Measurements from ENCODE around the gene HOXB7.
A peak's percentile ranks its signal among the peaks of the same experiment; 100 is the strongest.

HOXB7 gene

DNA sequence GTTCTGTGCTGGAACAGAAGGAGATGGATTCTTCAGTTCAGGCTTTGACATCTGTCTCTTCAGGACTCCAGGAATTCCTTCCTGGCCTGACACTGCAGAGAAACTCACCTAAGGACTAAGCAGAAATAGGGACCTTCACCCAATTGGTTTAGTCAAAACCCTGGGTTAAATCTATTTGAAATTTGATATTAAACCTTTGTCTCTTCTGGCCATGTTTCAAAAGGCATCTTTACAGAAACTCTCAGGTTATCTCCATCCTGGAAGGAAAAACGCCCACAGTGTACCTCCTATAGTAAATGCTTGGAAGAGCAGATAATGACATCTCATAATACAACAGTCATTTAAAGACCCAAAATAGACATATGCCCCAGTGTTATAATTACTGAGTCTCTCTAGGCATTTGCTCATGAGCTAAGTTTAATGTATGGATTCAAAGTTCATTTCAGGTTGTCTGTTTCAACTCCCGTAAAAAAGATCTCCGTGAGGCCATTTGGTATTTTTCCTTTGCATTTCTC lies 27.1 kb downstream of the HOXB7 start:
- peaks cover 34% of the 10 kb centered on the region for H3K36me3 Mint-ChIP-seq (ENCODE audit: low read depth)
- H3K4me3 Mint-ChIP-seq = peak overlapping the region; percentile 84 to 98 (median 91)
- no peaks in the 10 kb centered on the region for H3K9me3 Mint-ChIP-seq
- peak overlapping the region in 1 of 3 experiments; percentile 91 for H3K27ac Mint-ChIP-seq
- H3K27me3 Mint-ChIP-seq (ENCODE audit: low read depth) = peaks cover 88% of the 10 kb centered on the region
- H3K4me1 Mint-ChIP-seq = peaks cover 93% of the 10 kb centered on the region
- TF ChIP-seq, protein P1, sequence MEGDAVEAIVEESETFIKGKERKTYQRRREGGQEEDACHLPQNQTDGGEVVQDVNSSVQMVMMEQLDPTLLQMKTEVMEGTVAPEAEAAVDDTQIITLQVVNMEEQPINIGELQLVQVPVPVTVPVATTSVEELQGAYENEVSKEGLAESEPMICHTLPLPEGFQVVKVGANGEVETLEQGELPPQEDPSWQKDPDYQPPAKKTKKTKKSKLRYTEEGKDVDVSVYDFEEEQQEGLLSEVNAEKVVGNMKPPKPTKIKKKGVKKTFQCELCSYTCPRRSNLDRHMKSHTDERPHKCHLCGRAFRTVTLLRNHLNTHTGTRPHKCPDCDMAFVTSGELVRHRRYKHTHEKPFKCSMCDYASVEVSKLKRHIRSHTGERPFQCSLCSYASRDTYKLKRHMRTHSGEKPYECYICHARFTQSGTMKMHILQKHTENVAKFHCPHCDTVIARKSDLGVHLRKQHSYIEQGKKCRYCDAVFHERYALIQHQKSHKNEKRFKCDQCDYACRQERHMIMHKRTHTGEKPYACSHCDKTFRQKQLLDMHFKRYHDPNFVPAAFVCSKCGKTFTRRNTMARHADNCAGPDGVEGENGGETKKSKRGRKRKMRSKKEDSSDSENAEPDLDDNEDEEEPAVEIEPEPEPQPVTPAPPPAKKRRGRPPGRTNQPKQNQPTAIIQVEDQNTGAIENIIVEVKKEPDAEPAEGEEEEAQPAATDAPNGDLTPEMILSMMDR (IDR thresholded peaks at IDR 0.05; ENCODE audit: unreplicated experiment in 3 of 3) = no peak

DNA sequence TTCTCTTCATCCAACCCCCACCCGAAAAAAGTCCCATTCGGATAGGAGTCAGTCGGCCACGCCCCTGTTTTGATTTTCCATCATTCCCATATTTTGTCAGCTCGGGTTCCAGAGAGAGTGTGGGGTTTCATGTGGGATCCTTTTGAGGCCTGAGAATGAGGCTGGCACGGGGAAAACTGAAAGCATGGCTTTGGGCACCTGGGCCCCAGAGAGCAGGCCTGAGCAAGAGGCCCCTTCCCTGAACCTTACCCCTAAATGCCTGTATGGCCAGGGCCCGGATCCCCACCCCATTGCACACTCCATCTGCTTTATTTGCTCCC lies 28.1 kb downstream of the HOXB7 start:
- Mint-ChIP-seq H3K36me3 (ENCODE audit: low read depth) (peaks cover 28% of the 10 kb centered on the region), H3K4me1 (peaks cover 90% of the 10 kb centered on the region)
- TF ChIP-seq, protein P1 (IDR thresholded peaks at IDR 0.05; ENCODE audit: unreplicated experiment in 3 of 3) = no peak

DNA sequence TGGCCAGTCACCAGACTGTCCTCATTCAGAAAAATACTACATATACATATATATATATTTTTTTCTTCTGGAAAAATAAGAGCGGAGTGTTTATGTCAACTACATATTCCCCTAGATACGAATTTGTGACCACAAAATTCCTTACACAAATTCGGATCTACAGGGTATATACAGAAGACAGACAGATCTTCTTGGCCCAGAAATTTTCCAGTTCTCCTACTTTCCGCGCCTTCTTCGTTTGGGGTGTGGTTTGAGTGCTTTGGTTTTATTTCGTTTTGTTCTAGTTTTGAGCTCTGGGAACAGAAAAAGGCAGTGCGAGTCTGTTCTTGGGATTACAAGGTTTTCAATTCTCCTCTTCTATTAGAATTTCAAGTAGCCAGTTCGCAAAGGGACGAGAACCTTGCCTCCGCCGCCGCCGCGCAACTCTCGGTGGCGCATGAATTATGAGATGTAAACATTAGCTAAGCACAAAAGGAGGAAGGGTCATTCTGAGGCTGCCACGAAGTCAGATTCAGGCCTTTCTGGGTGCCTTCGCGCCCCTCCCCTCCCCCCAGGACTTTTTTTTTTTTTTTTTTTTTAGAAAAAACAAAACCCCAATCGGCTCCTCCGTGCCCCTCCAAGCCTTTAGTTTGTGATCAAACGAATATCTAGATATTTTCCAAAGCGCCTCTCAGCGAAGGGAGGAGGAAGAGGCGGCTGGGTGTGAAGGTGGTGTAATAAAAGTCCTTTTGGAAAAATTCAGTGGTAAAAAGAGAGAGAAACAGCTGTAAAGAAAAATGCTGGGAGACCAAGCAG lies 30.9 kb downstream of the HOXB7 start:
- peak overlapping the region; percentile 84 to 98 (median 91) for H3K4me3 Mint-ChIP-seq
- H3K4me1 Mint-ChIP-seq = peaks cover 83% of the 10 kb centered on the region
- TF ChIP-seq, protein P1 (IDR thresholded peaks at IDR 0.05; ENCODE audit: unreplicated experiment in 3 of 3) = no peak
- peaks cover 69% of the 10 kb centered on the region for H3K27me3 Mint-ChIP-seq (ENCODE audit: low read depth)
- H3K27ac Mint-ChIP-seq = peak overlapping the region in 1 of 3 experiments; percentile 98
- H3K9me3 Mint-ChIP-seq = no peaks in the 10 kb centered on the region
- peaks cover 23% of the 10 kb centered on the region for H3K36me3 Mint-ChIP-seq (ENCODE audit: low read depth)

More for the DNA sequence above, 28.1 kb downstream of the HOXB7 start:
- peak overlapping the region; percentile 84 to 98 (median 91) for H3K4me3 Mint-ChIP-seq
- peak overlapping the region in 1 of 3 experiments; percentile 91 for H3K27ac Mint-ChIP-seq
- peaks cover 86% of the 10 kb centered on the region for H3K27me3 Mint-ChIP-seq (ENCODE audit: low read depth)
- H3K9me3 Mint-ChIP-seq = no peaks in the 10 kb centered on the region

DNA sequence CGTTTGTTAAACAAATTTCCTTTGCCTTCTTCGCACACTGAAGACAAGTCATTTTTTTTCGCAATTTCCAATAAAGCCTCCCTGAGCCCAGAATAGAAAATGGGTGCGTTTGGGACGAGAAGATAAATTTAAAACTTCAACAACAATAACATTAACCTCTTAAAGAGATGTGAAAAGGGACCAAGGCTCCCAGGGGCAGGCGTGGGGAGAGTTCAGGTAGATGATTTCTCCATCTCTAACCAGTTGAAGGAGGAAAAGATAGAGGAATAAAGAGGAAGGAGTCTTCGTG lies 31.4 kb downstream of the HOXB7 start:
- H3K4me1 Mint-ChIP-seq = peaks cover 83% of the 10 kb centered on the region
- peaks cover 69% of the 10 kb centered on the region for H3K27me3 Mint-ChIP-seq (ENCODE audit: low read depth)
- peak overlapping the region in 1 of 3 experiments; percentile 98 for H3K27ac Mint-ChIP-seq
- TF ChIP-seq, protein P1 (IDR thresholded peaks at IDR 0.05; ENCODE audit: unreplicated experiment in 3 of 3) = no peak
- H3K4me3 Mint-ChIP-seq = peak overlapping the region; percentile 84 to 98 (median 91)
- peaks cover 24% of the 10 kb centered on the region for H3K36me3 Mint-ChIP-seq (ENCODE audit: low read depth)
- H3K9me3 Mint-ChIP-seq = no peaks in the 10 kb centered on the region

DNA sequence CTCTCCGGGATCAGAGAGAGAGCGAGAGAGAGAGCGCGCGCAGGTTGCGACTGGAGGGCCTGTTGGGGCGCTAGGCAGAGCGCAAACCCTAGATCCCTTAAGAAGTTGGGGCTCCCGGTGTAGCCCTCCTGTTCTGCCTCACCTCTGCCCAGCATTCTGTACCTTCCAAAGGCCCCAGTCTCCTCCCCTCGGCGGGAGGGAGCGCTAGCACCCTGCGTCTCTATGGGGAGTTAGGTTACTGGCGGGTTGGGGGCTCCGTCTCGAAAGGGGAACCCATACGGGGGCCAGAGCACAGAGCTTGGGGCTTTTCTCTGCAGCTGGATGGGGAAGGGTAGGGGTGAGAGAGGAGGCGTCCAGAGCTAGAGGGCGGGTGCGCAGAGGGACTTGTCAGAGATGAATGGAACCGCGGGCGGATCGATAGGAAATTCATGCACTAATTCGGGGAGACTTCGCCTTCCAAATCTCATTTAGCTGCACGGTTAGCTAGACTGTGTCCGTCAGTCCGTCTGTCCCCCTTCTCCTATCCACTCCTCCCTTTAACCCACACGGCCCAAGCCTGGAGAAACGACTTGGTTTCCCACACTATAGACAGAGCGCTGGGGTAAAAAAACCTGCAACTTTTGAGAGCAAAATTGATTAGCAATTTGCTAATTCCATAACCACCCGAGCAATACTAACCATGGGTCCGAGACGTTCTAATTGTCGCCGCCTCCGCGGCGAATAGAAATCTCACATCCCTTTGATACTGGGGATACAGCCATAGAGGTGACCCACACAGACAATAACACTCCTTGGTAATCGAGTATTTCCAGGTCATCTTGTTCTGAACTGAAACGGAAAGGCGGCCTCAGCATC lies 32.0 kb downstream of the HOXB7 start:
- peaks cover 83% of the 10 kb centered on the region for H3K4me1 Mint-ChIP-seq
- TF ChIP-seq, protein P1 (IDR thresholded peaks at IDR 0.05; ENCODE audit: unreplicated experiment in 3 of 3) = no peak
- peak overlapping the region in 1 of 3 experiments; percentile 98 for H3K27ac Mint-ChIP-seq
- H3K36me3 Mint-ChIP-seq (ENCODE audit: low read depth) = peaks cover 28% of the 10 kb centered on the region
- H3K4me3 Mint-ChIP-seq = peak overlapping the region; percentile 84 to 98 (median 91)
- H3K9me3 Mint-ChIP-seq = no peaks in the 10 kb centered on the region
- H3K27me3 Mint-ChIP-seq (ENCODE audit: low read depth) = peaks cover 69% of the 10 kb centered on the region
